Measurements from ENCODE around the gene RNF227.

- TF ChIP-seq ZNF274 (IDR thresholded peaks at IDR 0.05; ENCODE audit: low read depth, low read length), result no peak
- no peak for TF ChIP-seq YY1 (IDR thresholded peaks at IDR 0.05; ENCODE audit: insufficient read depth, insufficient read length)
- TF ChIP-seq SUZ12 (IDR thresholded peaks at IDR 0.05; ENCODE audit: extremely low read depth, insufficient read depth, insufficient read length), result no peak
Measured at GRCh38 chr17:7959503-7960253, 43.6 kb upstream of the RNF227 start.

Data from NT2/D1 (cell line).